Thymus (tissue), 11 donors: ENCODE data around the gene FOXN3. TPM values are rescaled to one million over a fixed set of nuclear protein-coding genes. Genes with fewer than 3 reads are reported as not detected.
A peak's percentile ranks its signal among the peaks of the same experiment; 100 is the strongest.

Experiments
- DNase-seq, 9 donors: peaks; one replicate each; pipeline ENCODE4 v3.0.0-alpha.2; 2013; ENCODE audit warnings: low spot score in 9 of 9, low read depth in 6 of 9, missing footprints in 1 of 9
- H3K27ac ChIP-seq, 2 donors: one replicate each; pipeline ENCODE4 v1.5.1; 2013; ENCODE audit warnings: control low read depth in 1 of 2, low read depth in 1 of 2, low read length in 1 of 2, mild to moderate bottlenecking in 1 of 2, moderate library complexity in 1 of 2
- H3K27me3 ChIP-seq, 2 donors: one replicate each; pipeline ENCODE4 v1.5.1; 2013; ENCODE audit warnings: low read length in 1 of 2; ENCODE audit not compliant: control insufficient read depth in 2 of 2, insufficient read depth in 1 of 2
- H3K36me3 ChIP-seq, 2 donors: one replicate each; pipeline ENCODE4 v1.5.1; 2013; ENCODE audit warnings: low read length in 1 of 2, mild to moderate bottlenecking in 1 of 2, moderate library complexity in 1 of 2; ENCODE audit not compliant: control insufficient read depth in 2 of 2, insufficient read depth in 2 of 2
- H3K4me1 ChIP-seq, 2 donors: one replicate each; pipeline ENCODE4 v1.5.1; 2013; ENCODE audit warnings: low read length in 2 of 2; ENCODE audit not compliant: control insufficient read depth in 2 of 2, insufficient read depth in 2 of 2
- H3K4me3 ChIP-seq, 2 donors: one replicate each; pipeline ENCODE4 v1.5.1; 2013; ENCODE audit warnings: low read length in 2 of 2, control low read depth in 1 of 2, mild to moderate bottlenecking in 1 of 2
- H3K9me3 ChIP-seq, 2 donors: one replicate each; pipeline ENCODE4 v1.5.1; 2013; ENCODE audit warnings: low read length in 1 of 2, mild to moderate bottlenecking in 1 of 2; ENCODE audit not compliant: control insufficient read depth in 2 of 2, insufficient read depth in 1 of 2
- WGBS: extraction: QIAGEN DNeasy Blood & Tissue Kit; methylation state at CpG from one replicate; pipeline ENCODE4 v1.1.7; 2013; 5-methylcytosine and 5-hydroxymethylcytosine counted together
- polyA plus RNA-seq: library from polyadenylated mRNA; stranded (reverse); fragments of 200-250 nt; gene quantifications from one replicate; pipeline ENCODE4 v1.2.3, GENCODE V29; 2013
- total RNA-seq: library from RNA; stranded (reverse); fragments of 120-200 nt; gene quantifications from one replicate; pipeline ENCODE4 v1.2.4, GENCODE V29; 2013
- donor health status: healthy.

The FOXN3 gene
- total and polyA plus RNA-seq, 2 donors = 21.9 to 32.5 TPM

GRCh38 chr14:89440986-89441909 lies 24.2 kb upstream of the FOXN3 start:
- no peaks in the 10 kb centered on the region for H3K27me3 ChIP-seq
- no peak for DNase-seq
- no peak overlapping the region for H3K4me3 ChIP-seq
- no peaks in the 10 kb centered on the region for H3K9me3 ChIP-seq
- H3K27ac ChIP-seq = no peak overlapping the region
- no peaks in the 10 kb centered on the region for H3K36me3 ChIP-seq
- WGBS = 93% methylated on average over 11 of the region's 11 CpGs
- H3K4me1 ChIP-seq = peaks cover 0 to 14% of the 10 kb centered on the region in 2 donors

GRCh38 chr14:89435892-89436656 lies 19.0 kb upstream of the FOXN3 start:
- H3K27me3 ChIP-seq = no peaks in the 10 kb centered on the region
- WGBS = 89% methylated on average over 15 of the region's 15 CpGs
- no peak overlapping the region for H3K27ac ChIP-seq
- H3K4me1 ChIP-seq = peaks cover under 1 to 7% of the 10 kb centered on the region in 2 donors
- DNase-seq = no peak
- no peak overlapping the region for H3K4me3 ChIP-seq
- H3K36me3 ChIP-seq = no peaks in the 10 kb centered on the region
- no peaks in the 10 kb centered on the region for H3K9me3 ChIP-seq

- WGBS = 92% methylated on average over 7 of the region's 7 CpGs
- Histone ChIP-seq H3K9me3 (no peaks in the 10 kb centered on the region), H3K36me3 (no peaks in the 10 kb centered on the region), H3K27ac (no peak overlapping the region), H3K4me3 (no peak overlapping the region), H3K27me3 (no peaks in the 10 kb centered on the region), H3K4me1 (peaks cover 4 to 12% of the 10 kb centered on the region in 2 donors)
- no peak for DNase-seq
Observed at GRCh38 chr14:89435492-89435891, 18.5 kb upstream of the FOXN3 start.

- Histone ChIP-seq H3K4me3 (no peak overlapping the region), H3K4me1 (peaks cover 23 to 33% of the 10 kb centered on the region in 2 donors), H3K27ac (no peak overlapping the region), H3K36me3 (peaks cover 0 to 3% of the 10 kb centered on the region in 2 donors), H3K9me3 (no peaks in the 10 kb centered on the region), H3K27me3 (no peaks in the 10 kb centered on the region)
- no peak for DNase-seq
- WGBS = 99% methylated on average over 4 of the region's 4 CpGs
Observed at GRCh38 chr14:89432226-89432625, 15.2 kb upstream of the FOXN3 start.

- Histone ChIP-seq H3K36me3 (peaks cover 0 to 3% of the 10 kb centered on the region in 2 donors), H3K27me3 (no peaks in the 10 kb centered on the region), H3K27ac (peak overlapping the region; percentile 74 to 88), H3K4me1 (peaks cover 23 to 30% of the 10 kb centered on the region in 2 donors), H3K9me3 (no peaks in the 10 kb centered on the region), H3K4me3 (peak overlapping the region; percentile 0 to 38)
- peak in 3 of 9 donors; percentile 32 to 64 (median 45) for DNase-seq
- 8% methylated on average over 9 of the region's 9 CpGs for WGBS
Observed at GRCh38 chr14:89430391-89431236, 13.6 kb upstream of the FOXN3 start.

GRCh38 chr14:89429199-89430181 lies 12.5 kb upstream of the FOXN3 start:
- DNase-seq = peak in 3 of 9 donors; percentile 54 to 79 (median 54)
- peak overlapping the region; percentile 67 to 88 for H3K27ac ChIP-seq
- 30% methylated on average over 14 of the region's 14 CpGs for WGBS
- no peaks in the 10 kb centered on the region for H3K27me3 ChIP-seq
- no peaks in the 10 kb centered on the region for H3K9me3 ChIP-seq
- peaks cover 0 to 3% of the 10 kb centered on the region in 2 donors for H3K36me3 ChIP-seq
- H3K4me3 ChIP-seq = peak overlapping the region; percentile 0 to 38
- H3K4me1 ChIP-seq = peaks cover 23 to 33% of the 10 kb centered on the region in 2 donors

- peak overlapping the region; percentile 82 to 88 for H3K27ac ChIP-seq
Observed at GRCh38 chr14:89428546-89429198, 11.6 kb upstream of the FOXN3 start.

More at GRCh38 chr14:89428546-89429198, 11.6 kb upstream of the FOXN3 start:
- peaks cover 0 to 3% of the 10 kb centered on the region in 2 donors for H3K36me3 ChIP-seq
- WGBS = 83% methylated on average over 17 of the region's 17 CpGs
- peak in 1 of 9 donors; percentile 47 for DNase-seq
- peaks cover 23 to 35% of the 10 kb centered on the region in 2 donors for H3K4me1 ChIP-seq
- H3K27me3 ChIP-seq = no peaks in the 10 kb centered on the region
- no peak overlapping the region for H3K4me3 ChIP-seq
- H3K9me3 ChIP-seq = no peaks in the 10 kb centered on the region
